A549 (cell line): ENCODE data around the gene CCDC85C. TPM values are rescaled to one million over a fixed set of nuclear protein-coding genes. Genes with fewer than 3 reads are reported as not detected.

Source experiments
- ATAC-seq, 2 experiments: fragments of 200-7000 bp in 1 of 2; fragments of >200 bp in 1 of 2; cut with Nextera tagmentation in 1 of 2; cut with Tn5 transposase in 1 of 2; 3 replicates each; pipeline versions ENCODE4 v1.8.0 to v1.9.1; 2018 to 2020; ENCODE audit warnings: mild to moderate bottlenecking in 1 of 2, moderate library complexity in 1 of 2
- CTCF ChIA-PET: fragments of 300-600 bp; sonication (Branson Sonifier 250); formaldehyde crosslinking; extraction: SDS; loops from one replicate; lab custom pipeline; 2021; ENCODE audit warnings: antibody characterized with exemption, inconsistent platforms; lab: Yijun Ruan, JAX
- POLR2A ChIA-PET: fragments of 350-600 bp; formaldehyde crosslinking; extraction: SDS; loops from one replicate; lab custom pipeline; 2021; ENCODE audit warnings: antibody characterized with exemption, inconsistent platforms; lab: Yijun Ruan, JAX
- DNase-seq, 2 experiments: peaks; one replicate each; pipeline versions ENCODE4 v3.0.0 to v3.0.0-alpha.2; 2011 to 2016; ENCODE audit warnings: low read depth in 1 of 2, low spot score in 1 of 2
- FAIRE-seq: peaks from 2 replicates; lab custom pipeline; 2011; peaks lifted over from hg19 to GRCh38; lab: Jason Lieb, UNC
- H3K27ac ChIP-seq, 2 experiments: fragments of >200 bp; sonication (Bioruptor Twin); formaldehyde crosslinking; 3 replicates each; pipeline ENCODE4 v1.5.1; 2016 to 2017
- H3K4me1 ChIP-seq: fragments of >200 bp; sonication (Bioruptor Twin); formaldehyde crosslinking; 3 replicates; pipeline ENCODE4 v1.6.1; 2016
- H3K4me2 ChIP-seq: fragments of >200 bp; sonication (Bioruptor Twin); formaldehyde crosslinking; 3 replicates; pipeline ENCODE4 v1.6.1; 2016
- H3K4me3 ChIP-seq: fragments of >200 bp; sonication (Bioruptor Twin); formaldehyde crosslinking; 3 replicates; pipeline ENCODE4 v1.5.1; 2016
- H3K9me3 ChIP-seq: fragments of >200 bp; sonication (Bioruptor Twin); formaldehyde crosslinking; 3 replicates; pipeline ENCODE4 v1.6.1; 2016
- BCL3 ChIP-seq: fragments of >200 bp; sonication (Bioruptor Twin); formaldehyde crosslinking; IDR thresholded peaks from 3 replicates; pipeline ENCODE4 v1.6.1; 2016
- CBX2 ChIP-seq: fragments of 200-600 bp; sonication (generic); IDR thresholded peaks from 2 replicates; pipeline ENCODE4 v1.6.1; 2016; ENCODE audit warnings: low read depth, mild to moderate bottlenecking, borderline replicate concordance
- CEBPB ChIP-seq, 2 experiments: fragments of >200 bp in 1 of 2; sonication (Bioruptor Twin) in 1 of 2; formaldehyde crosslinking in 1 of 2; IDR thresholded peaks; 2 replicates each; pipeline ENCODE4 v1.6.1; 2012 to 2016
- CHD4 ChIP-seq: fragments of 200-600 bp; sonication (generic); IDR thresholded peaks from 2 replicates; pipeline ENCODE4 v1.6.1; 2016; ENCODE audit warnings: antibody characterized with exemption, mild to moderate bottlenecking, borderline replicate concordance
- CTCF ChIP-seq: fragments of >200 bp; sonication (Bioruptor Twin); formaldehyde crosslinking; IDR thresholded peaks from 3 replicates; pipeline ENCODE4 v1.5.1; 2016
- EHMT2 ChIP-seq: fragments of 200-600 bp; sonication (generic); IDR thresholded peaks from 2 replicates; pipeline ENCODE4 v1.6.1; 2016; ENCODE audit warnings: antibody characterized with exemption, low read depth, mild to moderate bottlenecking, moderate library complexity
- FOSB ChIP-seq: fragments of 250-450 bp; sonication (Bioruptor Pico); IDR thresholded peaks from 2 replicates; pipeline ENCODE4 v1.5.0; 2020; ENCODE audit warnings: mild to moderate bottlenecking, moderate library complexity
- FOSL2 ChIP-seq, 2 experiments: fragments of 450-650 bp in 1 of 2; fragments of >200 bp in 1 of 2; sonication (Bioruptor Twin) in 1 of 2; formaldehyde crosslinking; IDR thresholded peaks; 2 replicates each; pipeline versions ENCODE4 v1.5.0 to v1.6.1; 2016 to 2020; ENCODE audit warnings: mild to moderate bottlenecking in 1 of 2, moderate library complexity in 1 of 2
- GATA3 ChIP-seq: IDR thresholded peaks from 2 replicates; pipeline ENCODE4 v1.6.1; 2012; ENCODE audit warnings: borderline replicate concordance
- HDAC2 ChIP-seq: fragments of 200-600 bp; sonication (generic); IDR thresholded peaks from 2 replicates; pipeline ENCODE4 v1.6.1; 2016
- HES2 ChIP-seq: fragments of >200 bp; sonication (Bioruptor Twin); formaldehyde crosslinking; IDR thresholded peaks from 2 replicates; pipeline ENCODE4 v1.6.1; 2016
- HMGXB4 ChIP-seq: fragments of 250-450 bp; sonication (Bioruptor Pico); IDR thresholded peaks from 2 replicates; pipeline ENCODE4 v1.5.0; 2021; ENCODE audit warnings: mild to moderate bottlenecking, moderate library complexity, borderline replicate concordance
- HOXB13 ChIP-seq: fragments of 250-450 bp; sonication (Bioruptor Pico); IDR thresholded peaks from 2 replicates; pipeline ENCODE4 v1.5.0; 2020; ENCODE audit warnings: low read depth, mild to moderate bottlenecking, moderate library complexity
- JUNB ChIP-seq: fragments of >200 bp; sonication (Bioruptor Twin); formaldehyde crosslinking; IDR thresholded peaks from 2 replicates; pipeline ENCODE4 v1.6.1; 2016
- KDM5A ChIP-seq: fragments of 200-600 bp; sonication (generic); IDR thresholded peaks from 2 replicates; pipeline ENCODE4 v1.6.1; 2016; ENCODE audit warnings: antibody characterized with exemption, mild to moderate bottlenecking
- MAFK ChIP-seq: fragments of 450-650 bp; IDR thresholded peaks from 2 replicates; pipeline ENCODE4 v1.6.1; 2014; ENCODE audit not compliant: partially characterized antibody
- PHF8 ChIP-seq: fragments of 200-600 bp; sonication (generic); IDR thresholded peaks from 2 replicates; pipeline ENCODE4 v1.6.1; 2016; ENCODE audit warnings: low read depth, mild to moderate bottlenecking, antibody characterized with exemption, moderate library complexity, borderline replicate concordance
- RAD21 ChIP-seq, 2 experiments: fragments of >200 bp in 1 of 2; sonication (Bioruptor Twin) in 1 of 2; formaldehyde crosslinking in 1 of 2; IDR thresholded peaks in 1 of 2; conservative IDR thresholded peaks in 1 of 2; 2 replicates in 1 of 2; 3 replicates in 1 of 2; pipeline ENCODE4 v1.6.1; 2012 to 2018; ENCODE audit warnings: inconsistent platforms in 1 of 2
- RNF2 ChIP-seq: fragments of 200-600 bp; sonication (generic); IDR thresholded peaks from 2 replicates; pipeline ENCODE4 v1.6.1; 2016; ENCODE audit warnings: low read depth, mild to moderate bottlenecking, antibody characterized with exemption, moderate library complexity, borderline replicate concordance
- SMC3 ChIP-seq: fragments of >200 bp; sonication (Bioruptor Twin); formaldehyde crosslinking; IDR thresholded peaks from 3 replicates; pipeline ENCODE4 v1.6.1; 2018; ENCODE audit warnings: inconsistent platforms
- WGBS: methylation state at CpG from one replicate; pipeline ENCODE4 v1.1.6; 2017; ENCODE audit errors: missing lambda C conversion rate; 5-methylcytosine and 5-hydroxymethylcytosine counted together
- polyA plus RNA-seq, 4 experiments: library from polyadenylated mRNA; depleted of rRNA in 3 of 4; stranded (reverse); fragments of >200 nt; fragmentation: RNase III in 1 of 4; extraction: RNeasy Plus Mini Kit Qiagen cat#74134 plus additional on column Dnase treatment in 1 of 4; gene quantifications; 2 replicates in 3 of 4; 3 replicates in 1 of 4; pipeline ENCODE4 v1.2.3, GENCODE V29; 2011 to 2017

CCDC85C gene
- polyA plus RNA-seq, 2 of the 4 experiments (the other 2 are of a cell fraction), result 11.4 to 31.4 TPM

- 87% methylated on average over 2 of the region's 3 CpGs for WGBS
Observed at GRCh38 chr14:99497894-99498293, 106.1 kb downstream of the CCDC85C start.

GRCh38 chr14:99497341-99497740 is 106.7 kb downstream of the CCDC85C start:
- Histone ChIP-seq H3K4me3 (no peak overlapping the region), H3K9me3 (no peaks in the 10 kb centered on the region), H3K4me1 (no peaks in the 10 kb centered on the region), H3K27ac (no peak overlapping the region)
- 88% methylated on average over 2 of the region's 2 CpGs for WGBS
- CTCF ChIA-PET, result interaction anchor here (1.2 kb wide), 1 partner anchor 11 kb away, joined by 4 read pairs; no protein-coding TSS in a partner anchor
- TF ChIP-seq SMC3 (no peak), KDM5A (no peak), CEBPB (IDR thresholded peaks at IDR 0.05) (no peak), CTCF (no peak), HOXB13 (CRISPR knock-in tag) (no peak), JUNB (no peak), CHD4 (no peak), MAFK (no peak), BCL3 (no peak), HDAC2 (no peak), PHF8 (no peak), CBX2 (no peak), FOSB (no peak), HMGXB4 (no peak), FOSL2 (IDR thresholded peaks at IDR 0.05) (no peak), FOSL2 (CRISPR knock-in tag; IDR thresholded peaks at IDR 0.05) (no peak), GATA3 (no peak), RNF2 (no peak)
- TF ChIP-seq, all 56 proteins: peak for 0
- no peak for FAIRE-seq
- no peak for DNase-seq
- no peak overlapping the region for H3K4me2 ChIP-seq
- POLR2A ChIA-PET, result no interaction called here
- no peak for ATAC-seq

More at GRCh38 chr14:99497894-99498293, 106.1 kb downstream of the CCDC85C start:
- FAIRE-seq (no peak), DNase-seq (no peak), ATAC-seq (no peak)
- H3K4me1 ChIP-seq, result no peaks in the 10 kb centered on the region
- no peak overlapping the region for H3K4me3 ChIP-seq
- TF ChIP-seq HES2 (no peak), RAD21 (conservative IDR thresholded peaks at IDR 0.05 in 1 of 2, IDR thresholded peaks at IDR 0.05 in 1 of 2) (no peak), EHMT2 (no peak)
- TF ChIP-seq, all 56 proteins: peak for 0
- ChIA-PET CTCF (interaction anchor here (1.2 to 1.3 kb wide), 2 partner anchors 12 to 18 kb away, joined by 3 to 4 read pairs; no protein-coding TSS in a partner anchor), POLR2A (no interaction called here)
- Histone ChIP-seq H3K27ac (no peak overlapping the region), H3K9me3 (no peaks in the 10 kb centered on the region), H3K4me2 (no peak overlapping the region)
